CD4-positive, alpha-beta memory T cell (primary cell): ENCODE measurements around the gene PRKG1. TPM values are rescaled to one million over a fixed set of nuclear protein-coding genes. Genes with fewer than 3 reads are reported as not detected.

Experiments used
- CTCF ChIA-PET: fragments of 350-600 bp; sonication (Branson Sonifier 250); formaldehyde crosslinking; loops from one replicate; lab custom pipeline; 2021; ENCODE audit warnings: inconsistent platforms; ENCODE audit not compliant: partially characterized antibody; lab: Charles Lee
- POLR2A ChIA-PET: fragments of 350-600 bp; sonication (Branson Sonifier 250); formaldehyde crosslinking; loops from one replicate; lab custom pipeline; 2021; ENCODE audit not compliant: partially characterized antibody; lab: Charles Lee
- DNase-seq, 5 donors: peaks; one replicate each; pipeline versions ENCODE4 v3.0.0 to v3.0.0-alpha.2; 2020 to 2022; ENCODE audit warnings: mixed read lengths in 1 of 5
- H3K27ac ChIP-seq: one replicate; pipeline ENCODE4 v1.7.0; 2013; ENCODE audit warnings: low read depth, low read length
- H3K27me3 ChIP-seq: 2 replicates; pipeline ENCODE4 v1.7.0; 2013; ENCODE audit warnings: mild to moderate bottlenecking, low read length, moderate library complexity; ENCODE audit not compliant: insufficient read depth
- H3K36me3 ChIP-seq: 2 replicates; pipeline ENCODE4 v1.7.0; 2013; ENCODE audit warnings: mild to moderate bottlenecking, low read length, moderate library complexity; ENCODE audit not compliant: insufficient read depth
- H3K4me1 ChIP-seq: 2 replicates; pipeline ENCODE4 v1.7.0; 2013; ENCODE audit warnings: mild to moderate bottlenecking, low read length, moderate library complexity; ENCODE audit not compliant: insufficient read depth
- H3K4me3 ChIP-seq, 2 donors: one replicate each; pipeline ENCODE4 v1.7.0; 2013; ENCODE audit warnings: low read length in 2 of 2, mild to moderate bottlenecking in 1 of 2
- H3K9me3 ChIP-seq, 2 donors: one replicate each; pipeline ENCODE4 v1.7.0; 2013; ENCODE audit warnings: low read length in 2 of 2, control low read depth in 1 of 2; ENCODE audit not compliant: control insufficient read depth in 1 of 2
- H3K27ac Mint-ChIP-seq, 7 donors: one replicate each; pipeline ENCODE4 v1.8.0; 2020 to 2021; ENCODE audit warnings: mixed read lengths in 7 of 7, mild to moderate bottlenecking in 6 of 7, inconsistent platforms in 3 of 7, moderate library complexity in 3 of 7
- H3K27me3 Mint-ChIP-seq, 2 donors: one replicate each; pipeline ENCODE4 v1.8.0; 2020 to 2021; ENCODE audit warnings: mixed read lengths in 2 of 2
- H3K36me3 Mint-ChIP-seq, 2 donors: one replicate each; pipeline ENCODE4 v1.8.0; 2020 to 2021; ENCODE audit warnings: mixed read lengths in 2 of 2, inconsistent platforms in 1 of 2, mild to moderate bottlenecking in 1 of 2
- H3K4me1 Mint-ChIP-seq, 4 donors: one replicate each; pipeline ENCODE4 v1.8.0; 2020 to 2021; ENCODE audit warnings: mixed read lengths in 4 of 4, mild to moderate bottlenecking in 1 of 4
- H3K4me3 Mint-ChIP-seq, 8 donors: one replicate each; pipeline ENCODE4 v1.8.0; 2020 to 2021; ENCODE audit warnings: mixed read lengths in 8 of 8, mild to moderate bottlenecking in 7 of 8, moderate library complexity in 6 of 8, inconsistent platforms in 3 of 8
- H3K9me3 Mint-ChIP-seq, 8 donors: one replicate each; pipeline ENCODE4 v1.8.0; 2020 to 2021; ENCODE audit warnings: mixed read lengths in 8 of 8, mild to moderate bottlenecking in 5 of 8, inconsistent platforms in 3 of 8, moderate library complexity in 1 of 8
- intact Hi-C: fragments of 100-400 bp; cut with micrococcal nuclease; formaldehyde crosslinking; loops from one replicate; pipeline ENCODE4 v1.15.1; 2023
- polyA plus RNA-seq, 2 donors: library from polyadenylated mRNA; unstranded; fragments of 300-500 nt; fragmentation: Illumina TruSeq; gene quantifications; one replicate each; pipeline ENCODE4 v1.2.3, GENCODE V29; 2021
- total RNA-seq, 2 experiments: library from RNA; stranded (reverse); gene quantifications; one replicate each; pipeline ENCODE4 v1.2.3, GENCODE V29; 2021

Gene PRKG1
- total and polyA plus RNA-seq, 4 experiments from 2014 or later: 0.06 to 0.20 TPM; not detected in 2

DNA sequence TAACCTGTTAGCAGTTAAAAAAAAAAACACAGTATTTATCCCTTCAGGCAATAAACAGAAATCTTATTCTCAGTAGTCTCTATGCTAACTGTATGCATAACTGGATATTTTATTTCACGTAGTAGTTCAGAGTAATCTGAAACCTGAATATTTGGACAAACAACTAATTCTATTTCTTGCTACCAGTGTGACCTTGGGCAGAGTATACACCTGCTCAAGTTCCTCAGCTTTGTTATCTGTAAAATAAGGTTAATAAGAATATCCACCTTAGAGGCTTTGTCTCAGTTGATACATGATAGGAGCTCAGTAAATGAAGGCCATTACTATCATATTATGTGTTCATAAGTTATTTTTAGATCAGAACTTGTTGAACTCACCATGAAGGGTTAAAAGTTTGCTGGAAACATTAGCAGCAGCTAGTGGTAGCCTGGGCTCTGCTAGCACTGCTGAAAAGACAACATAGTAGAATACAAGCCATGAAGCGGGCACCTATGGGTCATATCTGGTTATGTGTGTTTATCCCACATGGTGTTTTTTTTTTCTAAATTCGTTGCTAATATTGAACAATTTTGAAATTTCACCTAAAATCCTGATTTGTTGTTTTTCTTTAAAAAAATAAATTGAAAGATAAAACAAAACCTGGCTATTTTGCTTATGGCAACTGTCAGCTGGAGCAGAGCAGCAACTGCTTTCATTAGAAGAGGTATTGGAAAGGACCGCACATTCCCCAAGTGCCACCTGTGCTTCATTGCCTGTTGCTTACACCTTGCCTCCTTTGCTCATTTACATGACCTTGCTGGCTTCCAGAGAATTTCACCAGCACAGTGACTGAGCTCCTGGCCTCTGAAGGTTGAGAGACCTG, 303.0 kb downstream of the PRKG1 start:
- H3K9me3 Mint-ChIP-seq: peaks cover 0 to 3% (median 0%) of the 10 kb centered on the region in 8 donors
- POLR2A ChIA-PET: no interaction called here
- peaks cover 0 to 3% of the 10 kb centered on the region in 2 donors for H3K27me3 Mint-ChIP-seq
- no peaks in the 10 kb centered on the region for H3K36me3 Mint-ChIP-seq
- Histone ChIP-seq H3K27me3 (no peaks in the 10 kb centered on the region), H3K4me3 (no peak overlapping the region), H3K36me3 (no peaks in the 10 kb centered on the region), H3K9me3 (no peaks in the 10 kb centered on the region), H3K4me1 (no peaks in the 10 kb centered on the region), H3K27ac (no peak overlapping the region)
- H3K27ac Mint-ChIP-seq: no peak overlapping the region
- intact Hi-C loops: no loop called here
- H3K4me1 Mint-ChIP-seq: no peaks in the 10 kb centered on the region
- no peak for DNase-seq
- no peak overlapping the region for H3K4me3 Mint-ChIP-seq
- CTCF ChIA-PET: interaction anchor here (1.2 kb wide), 1 partner anchor 9 kb away, joined by 3 read pairs; no protein-coding TSS in a partner anchor

DNA sequence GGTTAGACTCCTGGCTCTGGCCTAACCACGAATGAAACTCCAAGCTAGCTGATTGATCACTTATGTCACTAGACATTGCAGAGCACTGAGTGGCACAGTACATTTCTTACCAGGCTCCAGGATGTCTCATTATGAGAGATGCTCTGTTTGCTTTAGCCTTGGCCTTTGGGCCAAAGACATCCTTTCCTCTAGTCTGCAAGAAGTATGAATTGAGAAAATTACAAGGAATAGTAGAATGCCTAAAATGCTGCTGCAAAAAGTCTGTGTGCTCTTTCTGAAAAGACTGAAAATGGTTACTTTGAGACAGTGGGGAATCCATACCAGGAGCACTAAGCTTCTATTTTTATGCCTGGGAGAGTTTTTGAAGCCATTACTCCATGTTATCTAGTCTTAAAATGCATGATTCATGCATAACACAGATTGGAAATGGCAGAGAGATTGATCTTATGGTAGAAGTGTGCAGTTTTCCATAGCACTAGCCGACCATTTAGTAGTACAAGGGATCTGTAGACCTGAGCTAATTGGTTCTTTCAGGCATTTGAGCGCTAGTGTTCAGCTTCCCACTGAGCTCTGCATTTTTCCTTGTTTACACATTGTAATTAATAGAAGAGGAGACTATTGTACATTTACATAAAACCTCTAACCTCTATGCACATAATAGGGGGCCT, 303.8 kb downstream of the PRKG1 start:
- Histone ChIP-seq H3K27ac (no peak overlapping the region), H3K27me3 (no peaks in the 10 kb centered on the region), H3K4me3 (no peak overlapping the region), H3K4me1 (no peaks in the 10 kb centered on the region), H3K36me3 (no peaks in the 10 kb centered on the region), H3K9me3 (no peaks in the 10 kb centered on the region)
- Mint-ChIP-seq H3K27ac (no peak overlapping the region), H3K36me3 (no peaks in the 10 kb centered on the region), H3K4me1 (no peaks in the 10 kb centered on the region), H3K9me3 (peaks cover 0 to 3% (median 0%) of the 10 kb centered on the region in 8 donors), H3K27me3 (peaks cover 0 to 3% of the 10 kb centered on the region in 2 donors), H3K4me3 (no peak overlapping the region)
- POLR2A ChIA-PET: no interaction called here
- intact Hi-C loops: no loop called here
- CTCF ChIA-PET: interaction anchor here (1.2 kb wide), 1 partner anchor 8 kb away, joined by 3 read pairs; no protein-coding TSS in a partner anchor
- no peak for DNase-seq

DNA sequence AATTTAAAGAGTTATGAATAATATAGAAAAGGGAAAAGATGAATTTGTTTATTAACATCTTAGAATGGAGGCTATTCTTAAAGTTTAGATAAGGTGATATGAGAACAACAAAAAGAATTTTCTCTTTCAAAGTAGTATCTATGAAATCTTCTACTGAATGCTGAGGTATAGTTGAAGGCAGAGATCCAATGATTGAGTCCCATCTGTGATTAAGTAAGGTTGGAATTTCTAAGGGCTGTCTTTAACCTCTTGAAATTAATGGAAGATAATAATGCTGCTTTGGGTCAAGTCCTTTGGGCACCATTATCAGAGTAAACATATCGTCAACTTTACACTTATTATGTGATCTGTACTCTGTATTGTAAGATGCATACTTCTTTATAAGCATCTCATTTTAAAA, 307.9 kb downstream of the PRKG1 start:
- no peak overlapping the region for H3K4me3 ChIP-seq
- H3K27me3 ChIP-seq: no peaks in the 10 kb centered on the region
- ChIA-PET CTCF (no interaction called here), POLR2A (no interaction called here)
- Mint-ChIP-seq H3K27ac (no peak overlapping the region), H3K36me3 (no peaks in the 10 kb centered on the region), H3K4me1 (no peaks in the 10 kb centered on the region), H3K4me3 (no peak overlapping the region), H3K9me3 (peaks cover 0 to 3% (median 0%) of the 10 kb centered on the region in 8 donors), H3K27me3 (peaks cover 0 to 3% of the 10 kb centered on the region in 2 donors)
- H3K4me1 ChIP-seq: no peaks in the 10 kb centered on the region
- DNase-seq: no peak
- H3K36me3 ChIP-seq: no peaks in the 10 kb centered on the region
- no peaks in the 10 kb centered on the region for H3K9me3 ChIP-seq
- intact Hi-C loops: no loop called here
- H3K27ac ChIP-seq: no peak overlapping the region

DNA sequence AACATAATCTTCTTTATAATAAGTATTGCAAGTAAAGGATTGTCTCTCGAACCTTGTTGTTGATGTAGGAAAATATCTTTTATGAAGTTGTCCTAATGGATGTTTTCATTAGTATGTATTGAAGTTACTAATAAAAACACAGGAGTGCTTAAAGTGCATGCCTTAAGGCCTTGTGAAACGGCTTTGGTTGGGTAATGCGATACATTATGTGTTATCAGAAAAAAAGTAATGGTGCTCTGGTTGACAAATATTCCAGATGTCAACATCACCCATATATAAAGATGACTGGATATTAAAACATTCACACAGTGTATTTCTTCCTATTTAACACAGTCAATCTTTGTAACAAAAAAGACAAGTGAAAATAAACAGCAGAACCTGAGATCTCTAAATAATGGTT, 310.7 kb downstream of the PRKG1 start:
- Histone ChIP-seq H3K4me3 (no peak overlapping the region), H3K9me3 (no peaks in the 10 kb centered on the region), H3K27ac (no peak overlapping the region), H3K36me3 (no peaks in the 10 kb centered on the region), H3K27me3 (no peaks in the 10 kb centered on the region), H3K4me1 (no peaks in the 10 kb centered on the region)
- POLR2A ChIA-PET: no interaction called here
- Mint-ChIP-seq H3K4me1 (no peaks in the 10 kb centered on the region), H3K27ac (no peak overlapping the region), H3K27me3 (peaks cover 0 to 3% of the 10 kb centered on the region in 2 donors), H3K36me3 (no peaks in the 10 kb centered on the region), H3K9me3 (peaks cover 0 to 3% (median 0%) of the 10 kb centered on the region in 8 donors), H3K4me3 (no peak overlapping the region)
- intact Hi-C loops: no loop called here
- CTCF ChIA-PET: no interaction called here
- no peak for DNase-seq

DNA sequence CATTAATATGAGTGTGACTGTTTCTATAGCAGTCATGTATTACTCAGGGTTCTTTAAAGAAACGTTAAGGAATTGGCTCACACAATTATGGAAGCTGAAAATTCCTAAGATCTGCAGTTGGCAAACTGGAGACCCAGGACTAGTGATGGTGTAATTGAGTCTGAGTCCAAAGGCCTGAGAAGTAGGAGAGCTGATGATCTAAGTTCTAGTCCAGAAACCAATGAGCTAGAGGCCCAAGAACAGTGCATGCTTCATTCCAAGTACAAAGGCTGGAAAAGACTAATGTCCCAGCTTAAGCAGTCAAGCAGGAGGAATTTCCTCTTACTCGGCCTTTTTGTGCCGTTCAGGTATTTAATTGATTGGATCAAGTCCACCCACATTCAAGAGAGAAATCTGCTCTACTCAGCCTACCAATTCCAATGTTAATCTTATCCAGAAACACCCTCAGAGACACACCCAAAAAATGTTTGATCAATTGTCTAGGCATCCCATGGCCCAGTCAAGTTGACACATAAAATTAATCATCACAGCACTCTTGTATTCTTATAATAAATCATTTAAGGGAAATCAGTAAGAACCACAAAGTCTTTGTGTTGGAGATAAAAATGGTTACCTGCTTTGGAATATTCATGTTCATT, 312.1 kb downstream of the PRKG1 start:
- CTCF ChIA-PET: interaction anchor here (1.4 kb wide), 1 partner anchor 8 kb away, joined by 3 read pairs; no protein-coding TSS in a partner anchor

DNA sequence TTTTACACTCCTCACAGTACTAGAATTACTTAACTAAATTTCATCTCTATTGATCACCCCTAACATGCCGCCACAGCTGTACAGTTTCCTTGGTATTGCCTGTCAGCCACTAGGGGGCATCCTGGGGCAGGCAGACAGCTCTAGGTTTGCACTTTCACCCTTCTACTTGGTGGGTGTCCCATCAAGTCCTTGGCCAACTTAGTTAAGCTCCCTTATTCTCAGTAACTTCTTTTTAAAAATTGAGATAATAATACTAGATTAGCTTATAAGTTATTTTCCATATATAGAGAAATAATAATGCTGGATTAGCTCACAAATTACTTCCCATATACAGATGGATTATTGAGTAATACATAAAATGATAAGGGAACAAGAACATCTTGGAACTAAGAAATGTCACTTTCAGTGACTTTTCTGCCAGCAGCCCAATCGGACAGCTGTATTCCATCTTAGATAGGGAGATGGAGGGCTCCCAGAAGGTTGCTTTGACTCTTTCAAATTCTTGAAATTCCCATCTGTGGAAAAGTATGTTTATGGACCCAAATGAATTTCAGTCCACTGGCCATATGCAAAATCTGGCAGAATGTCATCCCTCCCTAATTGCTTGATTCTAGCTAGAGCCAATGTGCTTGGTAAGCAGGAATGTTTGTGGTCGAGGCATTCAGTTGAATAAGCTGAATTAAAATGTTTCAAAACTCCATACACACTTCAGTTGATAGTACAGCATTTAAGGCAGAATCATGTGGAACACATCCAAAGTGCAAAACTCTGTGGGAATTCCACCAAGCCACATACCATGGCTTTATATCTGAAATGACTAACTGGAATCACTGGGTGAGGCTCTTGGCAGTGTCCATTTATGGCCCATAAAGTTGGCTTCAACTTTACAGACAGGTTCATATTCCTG, 315.4 kb downstream of the PRKG1 start:
- peak in 3 of 5 donors; percentile 14 to 33 (median 16) for DNase-seq
- H3K9me3 Mint-ChIP-seq: no peaks in the 10 kb centered on the region
- peaks cover 0 to 2% (median 0%) of the 10 kb centered on the region in 4 donors for H3K4me1 Mint-ChIP-seq
- H3K27ac Mint-ChIP-seq: no peak overlapping the region
- Histone ChIP-seq H3K36me3 (no peaks in the 10 kb centered on the region), H3K27ac (no peak overlapping the region), H3K9me3 (no peaks in the 10 kb centered on the region), H3K27me3 (no peaks in the 10 kb centered on the region), H3K4me1 (no peaks in the 10 kb centered on the region), H3K4me3 (no peak overlapping the region)
- H3K27me3 Mint-ChIP-seq: no peaks in the 10 kb centered on the region
- H3K4me3 Mint-ChIP-seq: no peak overlapping the region
- intact Hi-C loops: no loop called here
- CTCF ChIA-PET: interaction anchor here (0.6 to 2.2 kb wide), 12 partner anchors 9 to 829 kb away, joined by 3 to 17 read pairs (median 4); no protein-coding TSS in a partner anchor
- POLR2A ChIA-PET: no interaction called here
- H3K36me3 Mint-ChIP-seq: no peaks in the 10 kb centered on the region

More for the DNA sequence above, 312.1 kb downstream of the PRKG1 start:
- no peak for DNase-seq
- Histone ChIP-seq H3K27ac (no peak overlapping the region), H3K4me1 (no peaks in the 10 kb centered on the region), H3K4me3 (no peak overlapping the region), H3K27me3 (no peaks in the 10 kb centered on the region), H3K9me3 (no peaks in the 10 kb centered on the region), H3K36me3 (no peaks in the 10 kb centered on the region)
- POLR2A ChIA-PET: no interaction called here
- Mint-ChIP-seq H3K27ac (no peak overlapping the region), H3K27me3 (no peaks in the 10 kb centered on the region), H3K9me3 (no peaks in the 10 kb centered on the region), H3K36me3 (no peaks in the 10 kb centered on the region), H3K4me3 (no peak overlapping the region), H3K4me1 (peaks cover 0 to 2% (median 0%) of the 10 kb centered on the region in 4 donors)
- intact Hi-C loops: no loop called here
